Pancreas (tissue), 10 donors: Measurements from ENCODE around the gene NELFB. TPM values are rescaled to one million over a fixed set of nuclear protein-coding genes. Genes with fewer than 3 reads are reported as not detected.
A peak's percentile ranks its signal among the peaks of the same experiment; 100 is the strongest.

Source experiments
- ATAC-seq, 4 donors: fragments of 200-7000 bp; cut with Tn5 transposase; one replicate each; pipeline versions ENCODE4 v1.8.0 to v1.9.1; 2020; ENCODE audit warnings: mild to moderate bottlenecking in 4 of 4, moderate library complexity in 4 of 4
- DNase-seq, 6 donors: peaks; one replicate each; pipeline ENCODE4 v3.0.0-alpha.2; 2020
- FAIRE-seq: peaks from 2 replicates; lab custom pipeline; 2012; peaks lifted over from hg19 to GRCh38; lab: Jason Lieb, UNC
- H3K27ac ChIP-seq, 4 donors: fragments of 200-600 bp; sonication (generic); 1 replicate in 3 of 4; 2 replicates in 1 of 4; pipeline versions ENCODE4 v1.5.0 to v1.8.0; 2020
- H3K27me3 ChIP-seq, 4 donors: fragments of 200-600 bp; one replicate each; pipeline ENCODE4 v1.8.0; 2021
- H3K36me3 ChIP-seq, 3 donors: fragments of 200-600 bp; sonication (generic) in 1 of 3; one replicate each; pipeline versions ENCODE4 v1.5.0 to v1.8.0; 2020 to 2021
- H3K4me1 ChIP-seq, 3 donors: fragments of 200-600 bp; one replicate each; pipeline ENCODE4 v1.8.0; 2021
- H3K4me3 ChIP-seq, 4 donors: fragments of 200-600 bp; sonication (generic) in 2 of 4; one replicate each; pipeline versions ENCODE4 v1.5.0 to v1.8.0; 2020 to 2021
- H3K9me3 ChIP-seq, 4 donors: fragments of 200-600 bp; one replicate each; pipeline ENCODE4 v1.8.0; 2021
- CTCF ChIP-seq, 4 donors: fragments of 200-600 bp; sonication (generic) in 3 of 4; IDR thresholded peaks; one replicate each; pipeline versions ENCODE4 v1.5.0 to v1.8.0; 2021; ENCODE audit warnings: antibody characterized with exemption in 4 of 4
- WGBS, 2 donors: extraction: QIAGEN DNeasy Blood & Tissue Kit; methylation state at CpG; one replicate each; pipeline ENCODE4 v1.1.7; 2013; 5-methylcytosine and 5-hydroxymethylcytosine counted together
- intact Hi-C, 3 donors: fragments of 100-400 bp; cut with DNase I; formaldehyde crosslinking; loops; one replicate each; pipeline versions ENCODE4 v1.11.1 to v1.14.2; 2022
- polyA plus RNA-seq, 2 donors: library from polyadenylated mRNA; stranded (reverse); fragments of 200-250 nt; gene quantifications; one replicate each; pipeline ENCODE4 v1.2.3, GENCODE V29; 2013
- total RNA-seq, 6 donors: library from RNA; stranded (reverse); fragmentation: NEBNext Ultra II Directional in 4 of 6; extraction: Animal tissue kit (Norgen Biotek cat#: 25700) in 4 of 6; gene quantifications; one replicate each; pipeline versions ENCODE4 v1.2.1 to v1.2.4, GENCODE V29; 2021 to 2023
- donor health status: healthy with polysubstance abuse.
- donor health status: DM: no; HTN: no; CAD: no; lungs with moderate emphysema.
- donor health status: DM: no; HTN: no; CAD: no.
- donor health status: control.
- donor health status: control.
- donor health status: Bipolar disorder and iron deficiency.
- donor health status: DM: yes; HTN: yes; CAD: no.
- donor health status: DM: no; HTN: no; CAD: no.
- donor health status: DM: no; HTN: no; CAD: no.
- donor health status: DM: yes; HTN: yes; CAD: no.

NELFB gene
- total and polyA plus RNA-seq, 8 donors = 22.3 to 34.2 (median 29.5) TPM

GRCh38 chr9:137320555-137321384 is 65.6 kb downstream of the NELFB start:
- Histone ChIP-seq H3K27ac (no peak overlapping the region), H3K9me3 (no peaks in the 10 kb centered on the region), H3K27me3 (no peaks in the 10 kb centered on the region), H3K36me3 (no peaks in the 10 kb centered on the region), H3K4me1 (peaks cover 5 to 12% (median 6%) of the 10 kb centered on the region in 3 donors), H3K4me3 (no peak overlapping the region)
- FAIRE-seq = no peak
- DNase-seq = peak in 2 of 6 donors; percentile 35 to 70
- no peak for ATAC-seq
- 81 to 83% methylated on average over 21 to 24 of the region's 24 CpGs for WGBS, 2 donors
- intact Hi-C loops = no loop called here
- TF ChIP-seq CTCF (IDR thresholded peaks at IDR 0.05) = no peak

- ATAC-seq = no peak
- DNase-seq = no peak
- no peak for FAIRE-seq
- H3K4me3 ChIP-seq = no peak overlapping the region
- no peak overlapping the region for H3K27ac ChIP-seq
- H3K4me1 ChIP-seq = peaks cover 0 to 2% (median 0%) of the 10 kb centered on the region in 3 donors
- no peak for TF ChIP-seq CTCF (IDR thresholded peaks at IDR 0.05)
- no peaks in the 10 kb centered on the region for H3K9me3 ChIP-seq
- intact Hi-C loops = no loop called here
- H3K36me3 ChIP-seq = no peaks in the 10 kb centered on the region
- 86 to 88% methylated on average over 22 of the region's 22 CpGs for WGBS, 2 donors
- no peaks in the 10 kb centered on the region for H3K27me3 ChIP-seq
Measured at GRCh38 chr9:137321726-137322361, 66.7 kb downstream of the NELFB start.

Other genes with a start within 250 kb of the NELFB start
- gene ABCA2, start 227.1 kb upstream of the NELFB start, total RNA-seq = 10 to 100 TPM; 16.2 to 32.6 (median 25.4) TPM
- gene ABCA2, start 227.1 kb upstream of the NELFB start, polyA plus RNA-seq = 10 to 100 TPM; 70.4 to 80.0 TPM
- under 1 TPM in 2 of 6 donors, not detected in 4; 0.18 to 0.19 TPM for gene FUT7, start 223.2 kb upstream of the NELFB start, total RNA-seq
- gene FUT7, start 223.2 kb upstream of the NELFB start, polyA plus RNA-seq = under 1 TPM in 1 of 2 donors, not detected in 1; 0.12 TPM
- gene NPDC1, start 209.2 kb upstream of the NELFB start, total RNA-seq = 10 to 100 TPM; 31.5 to 70.9 (median 36.8) TPM
- 100 to 1,000 TPM; 183 to 328 TPM for gene NPDC1, start 209.2 kb upstream of the NELFB start, polyA plus RNA-seq
- 1 to 10 TPM in 5 of 6 donors, under 1 TPM in 1; 0.91 to 4.5 (median 2.0) TPM for gene ENTPD2, start 201.3 kb upstream of the NELFB start, total RNA-seq
- gene ENTPD2, start 201.3 kb upstream of the NELFB start, polyA plus RNA-seq = 1 to 10 TPM; 4.5 to 6.5 TPM
- gene SAPCD2, start 184.8 kb upstream of the NELFB start, total RNA-seq = under 1 TPM; 0.04 to 0.97 (median 0.45) TPM
- gene SAPCD2, start 184.8 kb upstream of the NELFB start, polyA plus RNA-seq = under 1 TPM; 0.30 to 0.38 TPM
- 10 to 100 TPM in 1 of 6 donors, 1 to 10 TPM in 5; 5.2 to 13.6 (median 5.9) TPM for gene UAP1L1, start 177.8 kb upstream of the NELFB start, total RNA-seq
- 10 to 100 TPM; 10.5 to 14.4 TPM for gene UAP1L1, start 177.8 kb upstream of the NELFB start, polyA plus RNA-seq
- gene MAN1B1, start 168.3 kb upstream of the NELFB start, total RNA-seq = 10 to 100 TPM; 22.0 to 33.5 (median 26.0) TPM
- 10 to 100 TPM; 83.6 to 86.0 TPM for gene MAN1B1, start 168.3 kb upstream of the NELFB start, polyA plus RNA-seq
- 100 to 1,000 TPM in 2 of 6 donors, 10 to 100 TPM in 4; 87.3 to 113 (median 98.8) TPM for gene DPP7, start 140.6 kb upstream of the NELFB start, total RNA-seq
- gene DPP7, start 140.6 kb upstream of the NELFB start, polyA plus RNA-seq = 100 to 1,000 TPM; 497 to 526 TPM
- under 1 TPM in 4 of 6 donors, not detected in 2; 0.08 to 0.44 (median 0.22) TPM for gene GRIN1, start 116.2 kb upstream of the NELFB start, total RNA-seq
- gene GRIN1, start 116.2 kb upstream of the NELFB start, polyA plus RNA-seq = under 1 TPM; 0.21 to 0.53 TPM
- under 1 TPM; 0.28 to 0.90 (median 0.49) TPM for gene LRRC26, start 85.3 kb upstream of the NELFB start, total RNA-seq
- not detected for gene LRRC26, start 85.3 kb upstream of the NELFB start, polyA plus RNA-seq
- not detected for gene TMEM210, start 83.3 kb upstream of the NELFB start, total RNA-seq
- gene TMEM210, start 83.3 kb upstream of the NELFB start, polyA plus RNA-seq = not detected
- 10 to 100 TPM; 22.2 to 39.4 (median 31.5) TPM for gene ANAPC2, start 66.8 kb upstream of the NELFB start, total RNA-seq
- 100 to 1,000 TPM in 1 of 2 donors, 10 to 100 TPM in 1; 99.9 to 122 TPM for gene ANAPC2, start 66.8 kb upstream of the NELFB start, polyA plus RNA-seq
- gene SSNA1, start 66.7 kb upstream of the NELFB start, total RNA-seq = 10 to 100 TPM; 30.8 to 45.2 (median 38.3) TPM
- gene SSNA1, start 66.7 kb upstream of the NELFB start, polyA plus RNA-seq = 10 to 100 TPM; 67.4 to 81.0 TPM
- gene TPRN, start 54.6 kb upstream of the NELFB start, total RNA-seq = 100 to 1,000 TPM in 1 of 6 donors, 10 to 100 TPM in 5; 50.3 to 110 (median 74.8) TPM
- 10 to 100 TPM; 48.7 to 66.5 TPM for gene TPRN, start 54.6 kb upstream of the NELFB start, polyA plus RNA-seq
- 10 to 100 TPM in 5 of 6 donors, 1 to 10 TPM in 1; 9.7 to 19.0 (median 13.1) TPM for gene TMEM203, start 49.7 kb upstream of the NELFB start, total RNA-seq
- gene TMEM203, start 49.7 kb upstream of the NELFB start, polyA plus RNA-seq = 10 to 100 TPM; 16.9 to 22.8 TPM
- gene NDOR1, start 49.6 kb upstream of the NELFB start, total RNA-seq = 10 to 100 TPM in 1 of 6 donors, 1 to 10 TPM in 5; 4.6 to 12.9 (median 6.5) TPM
- gene NDOR1, start 49.6 kb upstream of the NELFB start, polyA plus RNA-seq = 10 to 100 TPM in 1 of 2 donors, 1 to 10 TPM in 1; 9.7 to 25.4 TPM
- 1 to 10 TPM; 3.3 to 6.5 (median 3.4) TPM for gene RNF208, start 33.1 kb upstream of the NELFB start, total RNA-seq
- gene RNF208, start 33.1 kb upstream of the NELFB start, polyA plus RNA-seq = 10 to 100 TPM; 11.4 to 20.7 TPM
- under 1 TPM in 2 of 6 donors, not detected in 4; 0.22 to 0.32 TPM for gene CYSRT1, start 30.2 kb upstream of the NELFB start, total RNA-seq
- 1 to 10 TPM in 1 of 2 donors, under 1 TPM in 1; 0.87 to 1.3 TPM for gene CYSRT1, start 30.2 kb upstream of the NELFB start, polyA plus RNA-seq
- under 1 TPM in 1 of 6 donors, not detected in 5; 0.09 TPM for gene RNF224, start 27.8 kb upstream of the NELFB start, total RNA-seq
- under 1 TPM; 0.61 TPM for gene RNF224, start 27.8 kb upstream of the NELFB start, polyA plus RNA-seq
- gene SLC34A3, start 24.4 kb upstream of the NELFB start, total RNA-seq = under 1 TPM in 2 of 6 donors, not detected in 4; 0.12 to 0.19 TPM
- under 1 TPM; 0.21 to 0.42 TPM for gene SLC34A3, start 24.4 kb upstream of the NELFB start, polyA plus RNA-seq
- gene TUBB4B, start 14.0 kb upstream of the NELFB start, total RNA-seq = 10 to 100 TPM; 40.9 to 87.6 (median 64.7) TPM
- gene TUBB4B, start 14.0 kb upstream of the NELFB start, polyA plus RNA-seq = 100 to 1,000 TPM in 1 of 2 donors, 10 to 100 TPM in 1; 96.2 to 143 TPM
- not detected for gene STPG3, start 4.0 kb upstream of the NELFB start, total RNA-seq
- under 1 TPM in 1 of 2 donors, not detected in 1; 0.23 TPM for gene STPG3, start 4.0 kb upstream of the NELFB start, polyA plus RNA-seq
- gene TOR4A, start 22.4 kb downstream of the NELFB start, total RNA-seq = 1 to 10 TPM; 2.5 to 6.8 (median 4.3) TPM
- gene TOR4A, start 22.4 kb downstream of the NELFB start, polyA plus RNA-seq = 1 to 10 TPM; 1.4 to 3.0 TPM
- gene NRARP, start 46.9 kb downstream of the NELFB start, total RNA-seq = 10 to 100 TPM in 4 of 6 donors, 1 to 10 TPM in 2; 7.5 to 23.4 (median 13.6) TPM
- 1 to 10 TPM; 1.3 to 2.7 TPM for gene NRARP, start 46.9 kb downstream of the NELFB start, polyA plus RNA-seq
- gene EXD3, start 167.8 kb downstream of the NELFB start, total RNA-seq = 10 to 100 TPM in 3 of 6 donors, 1 to 10 TPM in 3; 8.1 to 16.5 (median 10.4) TPM
- gene EXD3, start 167.8 kb downstream of the NELFB start, polyA plus RNA-seq = 10 to 100 TPM; 43.1 to 57.3 TPM
- gene NOXA1, start 168.1 kb downstream of the NELFB start, total RNA-seq = 10 to 100 TPM in 3 of 6 donors, 1 to 10 TPM in 3; 6.6 to 15.0 (median 10.0) TPM
- gene NOXA1, start 168.1 kb downstream of the NELFB start, polyA plus RNA-seq = 10 to 100 TPM; 40.0 to 45.5 TPM
- 1 to 10 TPM in 5 of 6 donors, under 1 TPM in 1; 0.98 to 3.8 (median 1.3) TPM for gene ENTPD8, start 186.0 kb downstream of the NELFB start, total RNA-seq
- gene ENTPD8, start 186.0 kb downstream of the NELFB start, polyA plus RNA-seq = 1 to 10 TPM; 3.9 to 4.7 TPM
- 10 to 100 TPM; 22.0 to 34.4 (median 26.3) TPM for gene NSMF, start 204.0 kb downstream of the NELFB start, total RNA-seq
- gene NSMF, start 204.0 kb downstream of the NELFB start, polyA plus RNA-seq = 10 to 100 TPM; 68.6 to 81.0 TPM